ENCODE results near the gene JAG2.

JAG2 gene

DNA sequence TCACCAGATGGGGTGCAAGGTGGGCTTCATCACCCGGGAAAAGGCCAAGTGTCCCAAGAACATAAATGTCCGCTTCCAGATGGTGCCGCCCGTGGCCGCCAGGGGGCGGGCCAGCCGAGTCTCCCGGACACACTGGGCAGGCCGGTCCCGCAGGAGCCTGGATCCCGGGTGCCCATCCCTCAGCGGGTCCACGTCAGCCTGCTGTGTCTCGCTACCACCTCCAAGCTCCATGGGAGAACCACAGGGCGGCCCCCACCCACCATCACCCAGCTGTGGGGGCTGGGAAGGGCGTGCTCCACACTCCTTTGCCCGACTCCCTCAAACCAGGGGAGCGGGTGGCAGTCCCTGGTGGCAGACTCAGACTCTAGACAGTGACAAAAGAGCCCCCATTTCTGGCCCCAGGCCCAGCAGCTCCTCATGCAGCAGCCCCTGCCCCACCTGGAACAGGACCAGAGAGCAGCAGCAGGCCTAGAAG, 34.5 kb upstream of the JAG2 start:
- peak; percentile 65 to 69 for DNase-seq

DNA sequence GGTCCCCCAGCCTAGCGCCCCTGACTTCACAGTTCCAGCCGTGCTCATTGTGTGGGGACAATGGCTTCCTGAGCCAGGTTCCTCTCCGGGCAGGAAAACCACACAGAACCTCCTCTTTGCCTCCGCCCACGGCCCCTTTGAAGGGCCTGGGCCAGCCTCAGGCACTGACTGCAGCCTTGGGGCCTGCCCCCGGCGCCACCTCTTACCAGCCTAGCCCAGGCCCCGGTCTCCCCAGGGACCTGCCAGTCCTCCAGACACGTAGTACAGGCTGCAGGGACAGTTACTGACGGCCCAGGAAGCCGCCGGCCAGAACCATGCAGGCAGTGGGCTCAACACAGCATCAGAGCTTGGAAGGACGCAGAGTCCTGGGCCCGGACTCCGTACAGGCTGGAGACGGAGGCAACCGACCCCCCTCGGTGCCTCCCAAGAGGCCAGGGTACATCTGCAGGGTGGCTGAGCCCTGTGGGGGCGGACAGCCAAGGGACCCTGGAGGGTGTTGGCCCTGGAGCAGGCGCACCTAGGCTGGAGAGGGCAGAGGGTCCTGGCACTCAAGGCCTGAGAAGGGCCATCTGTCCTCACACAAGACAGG, 33.4 kb upstream of the JAG2 start:
- DNase-seq: no peak

DNA sequence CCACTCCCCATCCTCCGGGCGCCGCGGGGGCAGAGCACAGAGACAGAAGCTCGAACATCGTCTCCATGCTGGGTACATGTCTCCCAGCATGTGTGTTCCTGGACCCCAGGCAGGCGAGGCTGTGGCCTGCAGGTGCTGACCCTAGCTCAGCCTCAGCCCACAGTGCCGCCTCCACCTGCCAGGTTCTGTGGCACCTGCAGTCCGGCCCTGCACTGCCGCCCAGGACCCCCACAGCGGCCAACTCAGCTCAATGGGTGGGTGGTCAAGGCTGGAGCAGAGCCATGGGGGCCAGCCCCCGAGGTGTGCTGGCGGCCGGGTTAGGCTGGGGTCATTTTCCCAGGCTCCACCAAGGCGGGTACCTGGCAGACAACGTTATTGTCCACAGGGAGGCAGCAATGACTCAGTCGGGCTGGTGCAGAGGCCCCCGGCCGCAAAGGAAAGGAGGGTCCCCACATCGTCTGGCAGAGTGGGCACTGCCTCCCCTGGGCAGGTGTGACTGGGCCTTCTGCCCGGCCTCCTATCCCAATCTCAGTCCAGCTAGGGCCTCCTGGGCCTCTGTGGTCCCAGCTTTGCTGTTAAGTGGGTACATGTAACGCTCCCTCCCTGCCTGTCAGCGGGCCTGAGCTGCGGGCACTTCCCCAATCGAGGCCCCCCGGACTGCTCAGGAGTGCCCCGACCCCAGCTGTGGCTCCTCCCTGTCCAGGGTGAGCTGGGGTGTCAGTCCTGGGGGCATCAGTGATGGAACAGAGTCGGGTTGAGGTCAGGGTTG, 32.8 kb upstream of the JAG2 start:
- DNase-seq: no peak

DNA sequence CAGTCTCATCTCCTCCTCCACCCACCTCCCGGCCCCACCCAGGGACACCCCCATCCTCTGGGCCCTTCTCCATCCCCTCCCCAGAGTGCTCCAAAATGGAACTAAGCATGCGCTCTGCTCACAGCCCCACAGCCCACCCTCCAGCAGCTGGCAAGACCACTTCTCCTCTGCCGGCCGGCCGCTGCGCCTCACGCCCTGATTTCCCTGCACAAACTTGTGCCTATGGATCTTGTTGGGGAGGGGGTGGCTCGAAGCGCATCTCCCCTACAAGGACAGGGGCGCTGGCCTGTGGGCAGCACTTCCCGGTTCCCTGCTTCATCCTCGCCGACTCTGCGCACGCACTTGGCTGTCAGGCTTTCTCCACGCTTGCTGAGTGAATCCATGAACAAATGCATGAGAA, 32.1 kb upstream of the JAG2 start:
- no peak for DNase-seq

DNA sequence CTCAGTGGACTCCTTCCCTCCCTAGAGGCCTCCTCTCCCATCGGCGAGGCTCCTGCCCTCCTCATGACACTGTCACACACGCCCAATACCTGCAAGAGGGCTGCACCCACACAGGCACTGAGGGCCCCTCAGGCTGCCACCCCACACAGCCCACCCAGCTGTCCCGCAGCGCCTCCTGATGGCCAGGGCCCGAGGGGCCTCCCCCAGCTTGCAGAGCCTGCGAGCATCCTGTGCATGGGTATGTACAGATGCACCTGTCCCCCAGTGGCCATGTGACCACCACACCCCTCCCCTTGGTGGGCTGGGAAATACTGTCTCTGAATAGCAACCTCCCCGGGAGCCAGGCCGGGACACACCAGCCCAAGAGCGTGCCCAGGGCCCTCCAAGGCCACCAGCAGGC, 31.5 kb upstream of the JAG2 start:
- no peak for DNase-seq

DNA sequence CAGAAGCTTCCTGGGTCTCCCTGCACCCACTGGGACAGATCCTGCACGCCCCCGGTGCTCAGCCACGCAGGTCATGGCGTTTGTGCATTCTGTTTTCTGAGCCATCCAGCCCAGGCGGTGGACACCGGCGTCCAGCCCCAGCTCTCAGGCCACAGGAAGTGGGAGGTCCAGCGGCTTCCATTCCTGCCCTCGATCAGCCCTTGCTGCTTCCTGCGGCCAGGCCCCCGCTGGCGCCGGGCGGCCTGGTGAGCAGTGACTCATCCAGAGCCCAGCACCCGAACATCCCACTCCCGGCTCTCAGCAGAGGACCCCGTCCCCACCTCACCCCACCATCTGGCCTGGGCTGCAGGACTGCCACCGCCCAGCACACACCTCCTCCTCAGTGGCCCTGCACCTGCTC, 30.5 kb upstream of the JAG2 start:
- no peak for DNase-seq

DNA sequence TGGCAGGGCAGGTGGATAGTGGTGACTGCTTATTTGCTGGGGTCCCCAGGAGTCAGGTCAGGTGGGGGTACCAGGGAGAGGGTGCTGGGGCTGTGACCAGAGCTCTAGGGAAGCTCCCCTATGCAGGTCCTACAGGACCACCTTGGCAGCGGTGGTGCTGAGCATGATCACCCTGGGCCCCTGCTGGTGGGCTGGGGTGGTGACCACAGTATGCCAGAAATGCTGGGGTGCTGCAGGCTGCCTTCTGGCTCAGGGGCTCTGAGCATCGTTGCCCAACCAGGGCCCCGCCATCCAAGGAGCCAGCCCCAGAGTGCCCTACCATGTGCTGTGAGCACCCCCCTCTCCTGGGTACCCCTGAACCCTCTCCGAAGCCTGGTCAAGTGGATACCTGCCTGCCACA, 30.0 kb upstream of the JAG2 start:
- DNase-seq: no peak

DNA sequence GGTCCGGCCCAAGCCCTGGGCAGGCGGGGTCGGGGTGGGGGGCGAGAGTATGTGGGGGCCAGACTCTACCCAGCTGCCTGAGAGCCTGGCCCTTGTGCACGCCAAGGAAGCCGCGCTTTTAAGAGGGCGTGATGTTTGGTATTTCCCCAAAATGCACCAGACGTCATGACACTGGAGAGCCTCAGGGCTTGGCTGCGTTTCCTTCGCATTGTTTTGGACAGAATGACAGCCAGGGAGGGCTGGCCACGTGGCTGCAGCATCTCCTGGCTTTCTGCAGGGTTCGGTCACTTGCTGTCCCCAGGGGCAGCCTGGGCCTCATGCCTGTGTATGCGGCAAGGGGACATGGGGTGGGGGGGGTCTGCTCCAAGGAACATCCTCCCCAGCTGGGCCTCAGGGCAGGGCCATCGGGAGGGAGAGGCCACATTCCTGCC, 28.6 kb upstream of the JAG2 start:
- no peak for DNase-seq

DNA sequence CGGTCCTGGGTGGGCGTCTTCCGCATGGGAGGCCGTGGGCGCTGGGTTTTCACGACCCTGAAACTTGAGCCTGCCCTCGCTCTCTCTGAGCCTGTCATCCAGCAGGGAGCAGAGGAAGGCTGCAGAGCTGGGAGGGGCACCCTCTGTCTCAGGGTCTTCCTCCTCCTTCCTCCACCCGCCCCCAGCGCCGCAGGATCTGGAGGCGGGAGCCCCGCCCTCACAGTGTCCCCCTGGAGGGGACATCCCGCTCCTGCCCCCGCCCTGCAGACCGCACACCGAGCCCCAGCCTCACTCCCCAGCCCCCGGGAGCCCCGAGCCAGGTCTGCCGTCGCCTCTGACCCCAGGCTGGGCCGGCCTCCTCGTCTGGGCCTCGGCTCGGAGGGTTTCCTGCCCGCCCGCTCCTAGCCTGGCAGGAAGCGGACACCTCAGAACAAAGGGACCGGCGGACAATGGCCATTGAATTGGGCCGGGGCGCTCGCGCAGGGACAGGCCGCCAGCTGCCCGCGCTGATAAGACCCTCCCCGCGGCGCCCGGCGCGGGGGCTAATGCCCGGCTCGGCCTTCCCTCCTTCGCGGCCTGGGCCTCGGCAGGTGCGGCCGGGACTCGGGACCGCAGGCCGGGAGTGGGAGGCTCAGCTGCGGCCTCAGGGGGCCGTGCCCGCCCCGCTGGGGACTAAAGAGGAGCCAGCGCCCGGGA, 27.8 kb upstream of the JAG2 start:
- no peak for DNase-seq

DNA sequence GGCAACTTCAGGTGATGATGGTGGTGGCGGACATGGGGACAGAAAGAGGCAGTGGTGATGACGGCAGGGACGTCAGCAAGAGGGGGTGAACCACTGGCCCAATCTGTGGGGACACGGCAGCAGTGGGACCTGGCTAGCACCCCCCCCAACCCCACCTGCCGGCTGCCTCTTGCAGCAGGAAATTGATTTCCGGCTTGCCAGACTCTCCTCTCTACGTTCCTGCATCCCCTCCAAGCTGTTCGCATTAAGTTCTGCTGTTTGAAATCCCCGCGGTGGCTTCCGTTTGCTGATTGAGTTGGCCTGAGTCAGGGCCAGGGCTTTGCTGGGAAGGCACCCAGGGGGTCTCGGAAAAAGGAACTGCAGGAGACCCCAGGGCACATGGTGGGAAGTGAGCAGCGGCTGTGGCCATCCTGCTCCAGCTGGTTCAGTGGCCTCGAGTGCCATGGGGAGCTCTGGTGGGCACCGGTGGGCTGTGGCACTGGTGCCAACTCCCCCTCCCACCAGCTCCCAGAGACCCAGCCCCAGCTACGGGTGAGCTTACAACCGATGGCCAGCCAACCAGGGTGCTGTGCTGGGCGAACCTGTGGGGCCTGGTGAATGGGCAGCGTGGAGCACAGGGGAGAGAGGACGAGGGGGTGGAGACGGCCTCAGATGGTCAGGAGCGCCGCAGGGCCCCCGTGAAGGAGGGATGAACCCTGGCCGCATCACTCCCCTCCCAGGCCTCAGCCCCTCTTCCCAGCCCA, 27.1 kb upstream of the JAG2 start:
- no peak for DNase-seq

DNA sequence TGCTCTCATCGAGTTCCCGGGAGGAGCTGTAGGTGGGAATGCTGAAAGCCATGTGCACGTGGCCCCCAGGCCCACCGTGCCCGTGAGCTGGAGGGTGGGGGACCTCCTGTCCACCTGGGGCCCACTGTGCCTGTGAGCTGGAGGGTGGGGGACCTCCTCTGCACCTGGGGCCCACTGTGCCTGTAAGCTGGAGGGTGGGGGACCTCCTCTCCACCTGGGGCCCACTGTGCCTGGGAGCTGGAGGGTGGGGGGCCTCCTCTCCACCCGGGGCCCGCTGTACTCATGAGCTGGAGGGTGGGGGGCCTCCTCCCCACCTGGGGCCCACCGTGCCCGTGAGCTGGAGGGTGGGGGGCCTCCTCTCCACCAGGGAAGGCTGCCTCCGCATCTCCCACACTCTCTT, 26.5 kb upstream of the JAG2 start:
- no peak for DNase-seq

DNA sequence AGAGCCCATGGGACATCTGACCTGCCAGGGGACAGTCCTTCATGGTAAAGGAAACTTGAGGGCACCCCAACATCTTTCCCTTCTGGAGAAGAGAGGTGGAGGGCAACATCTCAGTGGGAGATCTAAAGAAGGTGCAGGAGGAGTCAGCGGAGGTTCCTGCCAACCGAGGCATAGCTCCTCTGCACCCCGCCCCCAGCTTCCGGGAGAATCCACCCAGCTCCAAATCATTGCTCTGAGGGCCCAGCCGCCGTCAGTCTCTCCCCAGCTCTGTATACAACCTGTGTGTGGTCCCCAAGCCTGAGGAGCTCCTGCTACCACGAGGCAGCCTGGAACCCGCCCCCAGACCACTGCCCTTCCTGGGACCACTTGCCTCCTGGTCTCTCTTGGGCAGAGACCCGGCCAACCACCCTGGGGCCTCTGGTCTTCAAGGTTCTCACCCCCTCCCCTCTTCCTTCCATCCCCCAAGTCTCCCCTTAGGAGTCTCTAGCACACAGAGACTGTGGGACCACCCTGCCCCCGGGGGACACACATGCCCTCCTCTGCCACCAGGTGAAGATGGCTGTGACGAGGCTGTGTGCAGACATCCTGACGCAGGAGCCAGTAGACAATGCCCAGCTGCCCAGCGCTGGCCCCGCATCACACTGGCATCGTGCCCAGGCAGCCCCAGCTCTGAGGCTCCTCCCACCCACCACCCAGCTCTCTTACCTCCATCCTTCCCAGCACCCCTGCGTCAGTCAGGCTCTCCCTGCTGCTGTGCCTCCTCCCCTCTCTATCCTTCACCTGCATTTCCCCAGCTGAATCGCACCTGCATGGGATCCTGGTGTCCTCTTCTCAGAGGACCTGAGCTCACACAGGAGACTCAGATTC, 25.6 kb upstream of the JAG2 start:
- DNase-seq: no peak

DNA sequence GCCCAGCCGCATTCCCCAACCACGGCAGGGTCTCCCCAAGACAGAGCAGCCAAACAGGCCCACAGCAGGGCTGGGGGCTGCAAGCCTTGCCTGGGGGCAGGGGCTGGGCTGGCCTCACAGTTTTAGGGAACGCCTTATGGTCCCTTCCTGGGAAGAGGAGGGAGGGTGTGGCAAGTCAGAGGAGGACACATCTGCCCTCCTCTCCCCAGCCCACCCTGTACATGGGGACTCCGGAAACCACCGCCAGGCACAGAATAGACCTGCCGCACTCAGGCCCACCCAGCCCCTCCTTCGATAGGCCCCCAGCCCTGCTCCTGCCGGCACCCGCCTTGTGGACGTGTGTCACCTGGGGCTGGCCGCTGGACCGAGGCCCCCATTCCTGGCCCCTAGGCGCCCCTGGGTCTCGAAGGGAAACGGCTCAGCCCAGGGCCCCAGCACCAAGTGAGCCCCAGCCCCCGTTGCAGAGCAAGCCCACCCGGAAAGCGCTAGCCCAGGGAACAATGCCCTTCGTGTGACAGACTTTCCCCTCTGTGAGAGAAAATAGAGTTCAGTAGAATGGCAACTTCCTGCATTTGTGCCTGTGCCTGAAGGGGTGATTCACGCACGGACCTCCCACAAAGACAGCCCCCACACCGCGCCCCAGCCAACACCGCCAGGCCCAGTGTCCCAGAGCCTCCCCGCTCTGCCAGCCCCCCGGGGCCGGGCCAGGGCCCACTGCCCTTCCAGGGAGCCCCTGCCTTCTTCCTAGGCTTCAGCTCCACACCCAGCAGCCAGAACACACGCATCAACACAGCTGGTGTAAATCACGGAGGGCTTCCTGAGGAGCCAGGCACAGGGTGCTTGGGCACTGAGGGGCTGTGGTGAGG, 24.5 kb upstream of the JAG2 start:
- DNase-seq: no peak

DNA sequence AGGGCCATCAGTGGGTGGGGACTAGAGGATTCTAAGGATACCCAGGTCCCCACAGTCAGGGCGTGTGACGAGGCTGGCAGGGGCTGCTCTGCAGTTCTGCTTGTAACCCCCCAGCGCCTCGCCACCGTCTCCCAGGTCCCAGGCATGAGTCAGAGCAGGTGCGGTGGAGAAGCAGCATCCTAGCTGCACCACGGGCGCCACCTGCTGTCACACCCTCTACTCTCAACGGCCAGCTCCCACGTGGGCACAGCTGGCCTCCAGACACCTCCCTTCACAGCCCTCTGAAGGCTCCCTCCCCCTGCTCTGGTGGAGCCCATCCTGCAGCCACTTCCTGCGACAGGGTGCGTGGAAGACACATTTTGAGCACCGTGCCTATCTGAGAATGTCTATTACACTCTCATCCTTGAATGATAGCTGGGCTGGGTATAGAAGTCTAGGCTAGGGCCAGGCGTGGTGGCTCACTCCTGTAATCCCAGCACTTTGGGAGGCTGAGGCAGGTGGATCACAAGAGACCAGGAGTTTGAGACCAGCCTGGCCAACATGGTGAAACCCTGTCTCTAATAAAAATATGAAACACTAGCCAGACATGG, 19.5 kb upstream of the JAG2 start:
- DNase-seq: no peak

DNA sequence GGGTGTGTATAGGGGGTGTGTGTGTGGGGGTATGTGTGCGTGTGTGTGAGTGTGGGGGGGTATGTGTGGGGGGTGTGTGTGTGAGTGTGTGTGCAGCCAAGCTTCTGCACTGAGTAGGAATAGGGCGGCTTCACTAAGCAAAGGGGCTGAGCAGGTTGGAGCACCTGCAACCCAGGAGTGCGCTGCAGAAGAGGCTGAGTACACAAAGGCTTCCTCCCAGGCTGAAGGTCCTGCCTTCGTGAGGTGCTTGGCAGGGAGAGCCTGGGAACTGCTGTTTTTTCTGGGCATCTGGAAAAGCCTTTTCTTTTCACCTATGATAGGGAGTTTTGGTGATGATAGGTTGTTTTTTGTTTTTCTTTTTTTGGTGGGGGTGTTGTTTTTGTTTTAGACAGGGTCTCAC, 18.5 kb upstream of the JAG2 start:
- DNase-seq: no peak

DNA sequence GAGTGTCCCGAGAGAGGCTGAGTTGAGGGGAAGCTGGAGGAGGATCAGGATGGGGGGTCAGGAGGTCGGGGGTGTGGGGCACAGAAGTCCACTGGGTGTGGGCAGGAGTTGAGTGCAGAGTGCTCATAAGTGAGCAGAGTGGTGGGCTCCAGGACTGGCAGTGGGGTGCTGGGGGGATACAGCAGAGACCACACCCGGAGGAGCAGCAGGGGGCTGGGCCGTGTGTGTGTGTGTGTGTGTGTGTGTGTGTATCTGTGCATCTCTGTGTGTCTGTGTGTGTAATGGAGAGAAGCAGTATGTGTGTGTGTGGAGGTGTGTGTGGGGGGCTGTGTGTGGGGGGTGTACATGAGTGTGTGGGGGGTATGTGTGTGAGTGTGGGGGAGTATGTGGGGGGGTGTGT, 17.4 kb upstream of the JAG2 start:
- no peak for DNase-seq

DNA sequence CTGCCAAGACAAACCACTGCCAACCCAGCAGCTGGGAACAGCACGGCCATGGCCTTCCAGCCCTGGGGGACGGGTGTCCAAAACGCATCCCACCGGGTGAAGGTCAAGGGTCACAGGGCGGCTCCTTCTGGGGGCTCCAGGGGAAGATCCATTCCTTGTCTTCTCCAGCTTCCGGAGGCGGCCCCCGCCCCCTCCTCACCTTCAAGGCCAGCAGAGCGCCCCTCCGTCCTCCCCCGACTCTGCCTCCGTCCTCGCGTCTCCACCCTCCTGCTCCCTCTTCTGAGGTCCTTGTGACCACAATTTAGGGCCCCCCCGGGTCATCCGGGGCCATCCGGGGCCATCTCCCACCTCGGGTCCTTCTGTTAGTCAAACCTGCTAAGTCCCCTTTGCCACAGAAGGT, 16.4 kb upstream of the JAG2 start:
- no peak for DNase-seq

DNA sequence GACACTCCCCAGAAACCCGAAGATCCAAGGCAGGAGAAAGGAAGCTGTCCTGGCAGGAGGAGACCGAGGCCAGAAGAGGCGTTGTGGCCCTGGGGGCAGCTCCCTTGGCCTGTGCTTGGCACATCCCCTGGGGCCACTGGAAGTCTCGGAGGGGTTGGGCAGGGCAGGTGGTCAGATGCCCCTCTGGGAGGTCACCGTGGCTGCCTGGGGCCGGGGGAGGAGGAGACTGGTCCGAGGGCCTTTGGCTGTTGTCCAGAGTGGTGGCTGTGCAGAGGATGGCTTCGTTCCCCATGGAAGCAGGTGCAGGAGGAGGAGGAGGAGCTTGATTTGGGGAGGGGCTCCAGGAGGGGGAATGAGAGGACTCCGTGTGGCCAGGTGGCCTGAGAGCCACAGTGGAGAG, 15.9 kb upstream of the JAG2 start:
- DNase-seq: no peak

DNA sequence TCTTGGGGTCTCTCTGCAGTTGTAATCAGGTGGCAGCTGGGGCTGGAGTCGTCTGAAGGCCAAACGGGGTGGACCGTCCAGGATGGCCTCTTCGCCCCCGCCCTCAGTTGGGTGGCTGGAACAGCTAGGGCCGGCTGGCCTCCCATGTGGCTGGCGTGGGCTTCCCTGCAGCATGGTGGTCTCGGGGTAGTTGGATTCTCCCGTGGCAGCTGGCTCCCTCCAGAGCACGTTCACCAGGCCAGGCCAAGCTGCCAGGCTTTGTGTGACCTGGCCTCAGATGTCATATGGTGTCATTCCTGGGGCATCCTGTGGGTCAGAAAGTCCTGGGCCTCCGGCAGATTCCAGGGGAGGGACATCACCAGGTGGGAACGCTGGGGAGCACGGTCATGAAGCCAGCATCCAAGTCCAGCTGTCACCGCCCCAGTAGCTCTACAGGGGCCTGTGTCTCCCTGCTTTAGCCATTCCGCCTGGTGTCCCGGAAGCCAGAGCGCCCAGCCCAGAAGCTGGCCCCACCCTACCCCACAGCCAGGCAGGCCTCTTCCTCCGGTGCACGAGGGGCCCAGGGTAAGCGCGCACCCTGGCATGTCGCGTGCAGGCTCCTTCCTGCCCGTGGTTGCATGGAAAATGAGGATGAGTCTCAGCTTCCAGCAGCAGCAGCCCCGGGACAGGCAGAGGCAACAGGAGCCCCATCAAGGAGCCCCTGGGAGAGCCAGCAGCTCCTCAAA, 13.9 kb upstream of the JAG2 start:
- no peak for DNase-seq

DNA sequence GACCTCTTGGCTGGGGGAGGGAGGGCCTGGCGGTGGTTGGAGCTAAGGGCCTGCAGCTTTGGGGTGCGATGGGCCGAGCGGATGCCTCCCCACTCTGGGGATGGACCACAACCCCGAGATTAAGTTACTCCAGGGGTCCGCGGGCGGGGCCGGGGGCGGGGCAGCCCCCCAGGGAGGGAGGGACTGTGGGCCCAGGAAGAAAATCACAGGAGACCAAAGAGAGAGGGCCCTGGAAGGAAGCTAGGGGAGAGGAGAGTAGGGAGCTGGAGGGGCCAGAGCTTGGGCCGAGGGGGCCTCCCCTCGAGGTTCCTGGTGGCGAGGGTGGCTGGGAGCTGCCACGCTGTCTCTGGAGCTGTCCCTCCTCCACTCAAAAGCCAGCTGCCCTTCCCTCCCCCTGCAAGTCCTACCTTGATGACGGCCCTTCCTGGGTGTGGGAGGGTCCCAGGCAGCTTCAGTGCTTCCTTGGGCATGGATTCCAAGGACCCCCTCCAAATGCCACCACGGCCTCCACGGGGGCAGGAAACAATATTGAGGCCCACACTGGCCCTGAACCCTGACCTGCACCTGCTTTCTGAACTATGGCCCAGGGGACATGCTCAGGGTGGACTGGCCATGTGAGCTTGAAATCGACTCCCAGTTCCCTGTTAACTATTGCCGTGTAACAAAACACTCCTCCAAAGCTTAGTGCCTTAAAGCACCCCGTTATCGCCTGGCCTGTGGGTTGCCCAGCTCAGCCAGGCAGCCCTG, 13.1 kb upstream of the JAG2 start:
- no peak for DNase-seq

Measured in stimulated activated CD4-positive, alpha-beta T cell treated with anti-CD3 and anti-CD28 coated beads, Interleukin-2, amount 100 ng/mL, for 48 hours (primary cell).